Fibroblast of villous mesenchyme (primary cell): Measurements from ENCODE around the gene PDE1A. TPM values are rescaled to one million over a fixed set of nuclear protein-coding genes. Genes with fewer than 3 reads are reported as not detected.

Source experiments
- DNase-seq: peaks from one replicate; pipeline ENCODE4 v3.0.0-alpha.2; 2010; ENCODE audit warnings: low read depth
- H3K4me3 ChIP-seq: 2 replicates; pipeline ENCODE4 v1.5.1; 2011; ENCODE audit warnings: low read depth, mild to moderate bottlenecking, low read length
- total RNA-seq: library from RNA; depleted of rRNA; stranded (reverse); fragments of >200 nt; gene quantifications from 2 replicates; pipeline ENCODE4 v1.2.3, GENCODE V29; 2012
- TF ChIP-seq, protein P1 (sequence below): IDR thresholded peaks from 2 replicates; pipeline ENCODE4 v1.5.1; 2012; ENCODE audit warnings: low read depth, mild to moderate bottlenecking, low read length; ENCODE audit not compliant: insufficient read depth

PDE1A gene
- total RNA-seq, 1 donor: 1.7 TPM

DNA sequence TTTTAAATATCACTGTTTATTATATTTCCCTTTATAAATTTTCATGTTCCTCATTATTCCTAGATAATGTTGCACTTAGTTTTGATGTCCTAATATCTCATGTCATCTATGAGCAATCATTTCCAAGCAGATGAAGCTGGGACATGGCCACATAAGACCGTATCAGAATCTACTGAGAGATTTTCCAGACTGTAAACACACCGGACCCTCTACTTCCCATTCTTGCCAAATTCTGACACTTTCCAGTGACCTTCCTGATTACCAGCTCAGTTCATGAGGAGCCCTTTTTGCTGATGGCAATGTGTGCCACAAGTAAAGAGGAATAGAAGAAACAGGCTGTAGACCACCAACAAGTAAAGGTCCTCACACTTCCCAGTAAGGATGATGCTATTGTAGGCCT is 20.3 kb upstream of the PDE1A start:
- H3K4me3 ChIP-seq: no peak overlapping the region
- no peak for DNase-seq
- TF ChIP-seq, protein P1, sequence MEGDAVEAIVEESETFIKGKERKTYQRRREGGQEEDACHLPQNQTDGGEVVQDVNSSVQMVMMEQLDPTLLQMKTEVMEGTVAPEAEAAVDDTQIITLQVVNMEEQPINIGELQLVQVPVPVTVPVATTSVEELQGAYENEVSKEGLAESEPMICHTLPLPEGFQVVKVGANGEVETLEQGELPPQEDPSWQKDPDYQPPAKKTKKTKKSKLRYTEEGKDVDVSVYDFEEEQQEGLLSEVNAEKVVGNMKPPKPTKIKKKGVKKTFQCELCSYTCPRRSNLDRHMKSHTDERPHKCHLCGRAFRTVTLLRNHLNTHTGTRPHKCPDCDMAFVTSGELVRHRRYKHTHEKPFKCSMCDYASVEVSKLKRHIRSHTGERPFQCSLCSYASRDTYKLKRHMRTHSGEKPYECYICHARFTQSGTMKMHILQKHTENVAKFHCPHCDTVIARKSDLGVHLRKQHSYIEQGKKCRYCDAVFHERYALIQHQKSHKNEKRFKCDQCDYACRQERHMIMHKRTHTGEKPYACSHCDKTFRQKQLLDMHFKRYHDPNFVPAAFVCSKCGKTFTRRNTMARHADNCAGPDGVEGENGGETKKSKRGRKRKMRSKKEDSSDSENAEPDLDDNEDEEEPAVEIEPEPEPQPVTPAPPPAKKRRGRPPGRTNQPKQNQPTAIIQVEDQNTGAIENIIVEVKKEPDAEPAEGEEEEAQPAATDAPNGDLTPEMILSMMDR: no peak

DNA sequence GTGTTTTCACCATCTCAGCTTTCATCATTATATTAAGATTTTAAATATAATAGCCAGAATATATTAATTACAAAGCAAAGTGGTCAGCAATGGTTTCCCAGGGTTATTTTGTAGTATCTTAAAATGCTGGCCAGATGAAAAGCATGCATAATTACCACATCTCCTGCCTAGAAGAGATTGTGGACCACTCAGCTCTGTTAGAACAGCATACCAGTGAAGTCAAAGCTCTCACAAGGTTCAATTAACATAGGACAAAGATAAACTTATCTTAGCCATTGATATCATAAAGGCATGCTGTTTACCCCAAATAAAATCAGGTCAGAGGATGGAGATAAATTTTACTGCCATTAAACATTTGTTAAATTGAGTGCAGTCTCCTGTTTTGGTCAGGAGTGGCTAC is 19.3 kb upstream of the PDE1A start:
- DNase-seq: no peak
- TF ChIP-seq, protein P1: no peak
- no peak overlapping the region for H3K4me3 ChIP-seq

DNA sequence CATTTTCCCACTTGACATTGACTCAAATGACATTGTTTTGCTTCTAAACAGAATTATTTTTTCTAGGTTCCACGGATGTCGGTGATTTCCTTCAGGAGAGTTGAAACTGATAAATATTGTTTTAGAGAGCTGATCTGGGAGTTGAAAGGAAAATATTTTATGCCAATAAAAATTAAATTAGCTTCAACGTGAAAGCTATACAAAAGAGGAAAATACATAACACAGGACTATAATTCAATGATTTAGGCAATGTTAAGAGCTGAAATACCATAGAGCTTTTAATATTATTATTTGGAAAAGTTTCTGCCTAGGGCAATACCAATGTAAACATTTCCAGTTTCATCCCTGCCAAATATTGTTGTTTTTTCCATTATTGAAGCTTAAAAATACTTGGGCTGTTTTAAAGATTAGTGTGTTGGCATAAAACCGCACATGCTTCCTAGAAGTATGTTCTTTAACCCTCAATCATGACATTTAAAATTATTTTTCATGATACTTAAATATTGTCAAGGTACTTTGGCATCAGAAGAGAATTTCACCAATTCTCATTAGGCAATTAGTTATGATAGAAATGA is 18.6 kb upstream of the PDE1A start:
- TF ChIP-seq, protein P1: no peak
- DNase-seq: no peak

DNA sequence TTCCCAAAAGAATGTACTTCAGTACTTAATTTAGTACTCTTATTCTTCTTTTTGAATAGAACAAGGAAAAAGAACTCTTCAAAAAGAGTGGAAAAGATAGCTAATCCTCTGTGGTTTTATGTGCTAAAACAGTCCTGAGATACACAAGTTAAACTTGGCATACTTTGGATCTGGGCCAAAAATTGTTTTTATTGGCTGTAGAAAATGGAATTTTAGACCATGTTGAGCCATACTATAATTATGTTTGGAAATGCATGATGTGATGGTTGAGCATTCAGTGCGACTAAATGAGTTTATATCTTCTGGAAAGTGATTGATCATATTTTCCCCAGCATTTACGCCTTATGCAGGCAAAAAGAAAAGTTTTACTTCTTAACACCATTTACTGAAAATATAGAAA is 18.0 kb upstream of the PDE1A start:
- no peak overlapping the region for H3K4me3 ChIP-seq
- peak; percentile 39 for DNase-seq
- TF ChIP-seq, protein P1: no peak

More for the DNA sequence above, 18.6 kb upstream of the PDE1A start:
- H3K4me3 ChIP-seq: no peak overlapping the region

DNA sequence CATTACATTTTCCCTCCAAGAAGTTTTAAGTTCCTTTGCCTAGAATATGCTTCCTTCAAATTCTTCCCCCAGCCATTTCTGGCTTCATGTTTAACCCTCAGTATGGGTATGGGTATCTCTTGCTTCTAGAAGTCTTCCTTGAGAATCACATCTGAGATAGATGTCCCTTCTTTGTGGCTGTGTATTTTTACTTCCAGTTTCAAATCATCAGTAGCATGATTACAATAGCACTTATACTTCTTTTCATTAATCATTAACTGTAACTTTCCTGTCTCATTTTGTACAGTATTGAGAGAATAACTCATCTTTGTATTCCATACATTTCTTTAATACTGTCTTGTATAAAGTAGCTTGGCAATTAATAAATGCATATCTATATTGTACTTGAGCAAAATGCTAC is 17.3 kb upstream of the PDE1A start:
- TF ChIP-seq, protein P1: no peak
- DNase-seq: no peak
- no peak overlapping the region for H3K4me3 ChIP-seq

DNA sequence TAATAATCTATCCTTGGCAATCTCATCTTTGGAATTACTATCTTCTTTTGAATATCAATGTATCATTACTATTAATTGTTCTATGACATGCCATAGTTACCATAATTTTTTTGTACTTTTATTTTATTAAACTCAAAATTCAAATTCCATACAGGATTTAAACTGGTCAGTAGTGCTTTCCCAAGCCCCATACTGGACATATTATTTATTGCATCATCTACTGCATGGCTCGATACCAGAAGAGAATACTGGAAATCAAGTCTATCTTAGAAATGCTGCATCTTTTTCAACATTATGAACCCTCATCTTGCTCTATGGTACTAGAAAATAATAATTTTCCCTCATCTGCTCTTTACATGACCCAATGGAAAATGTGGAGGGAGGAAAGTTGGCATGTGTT is 9.4 kb upstream of the PDE1A start:
- no peak for DNase-seq
- H3K4me3 ChIP-seq: no peak overlapping the region
- TF ChIP-seq, protein P1: no peak

DNA sequence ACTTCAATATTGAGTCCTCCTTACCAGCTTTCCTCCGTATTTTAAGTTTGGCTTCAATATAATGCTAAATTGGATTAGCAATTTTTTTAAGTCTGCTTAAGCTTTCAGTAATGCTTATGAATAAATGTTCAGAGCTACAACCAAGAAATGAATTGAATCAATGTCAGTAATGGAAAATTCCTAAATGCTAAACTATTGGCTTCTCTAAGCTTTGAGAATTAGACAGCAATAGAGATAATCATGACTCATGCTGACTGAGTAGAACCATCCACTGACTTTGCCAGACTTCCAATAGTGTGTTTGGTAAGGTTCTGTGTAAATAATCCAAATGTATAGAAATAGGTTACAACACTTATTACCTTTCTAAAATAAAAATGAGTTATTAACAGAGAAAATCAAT is 8.9 kb upstream of the PDE1A start:
- TF ChIP-seq, protein P1: no peak
- DNase-seq: peak; percentile 34

More for the DNA sequence above, 8.9 kb upstream of the PDE1A start:
- no peak overlapping the region for H3K4me3 ChIP-seq
